HCT116 (cell line): ENCODE measurements around the gene SECTM1.

ENCODE experiments used
- CEBPB ChIP-seq: IDR thresholded peaks from 2 replicates; pipeline ENCODE4 v1.6.1; 2012; ENCODE audit warnings: low read depth
- CTCF ChIP-seq, 3 experiments: fragments of 200-600 bp in 1 of 3; sonication (generic) in 1 of 3; IDR thresholded peaks in 2 of 3; conservative IDR thresholded peaks in 1 of 3; 2 replicates each; pipeline ENCODE4 v1.5.1; 2012 to 2017; ENCODE audit warnings: low read depth in 2 of 3, low read length in 2 of 3, antibody characterized with exemption in 1 of 3, borderline replicate concordance in 1 of 3, control low read depth in 1 of 3, mild to moderate bottlenecking in 1 of 3, mixed read lengths in 1 of 3, mixed run types in 1 of 3, moderate library complexity in 1 of 3; ENCODE audit not compliant: insufficient read depth in 1 of 3
- ELF1 ChIP-seq: IDR thresholded peaks from 2 replicates; pipeline ENCODE4 v1.6.1; 2012; ENCODE audit warnings: low read depth, borderline replicate concordance
- EZH2 ChIP-seq: fragments of 200-600 bp; sonication (generic); IDR thresholded peaks from 2 replicates; pipeline ENCODE4 v1.6.1; 2017; ENCODE audit warnings: antibody characterized with exemption, mixed run types
- POLR2A ChIP-seq: IDR thresholded peaks from 2 replicates; pipeline ENCODE4 v1.7.0; 2011; ENCODE audit warnings: borderline replicate concordance; ENCODE audit not compliant: insufficient read depth, insufficient read length; ENCODE audit errors: extremely low read depth
- POLR2AphosphoS5 ChIP-seq: IDR thresholded peaks from 2 replicates; pipeline ENCODE4 v1.6.1; 2011; ENCODE audit warnings: mild to moderate bottlenecking, low read depth, low read length, moderate library complexity
- SP1 ChIP-seq: IDR thresholded peaks from 2 replicates; pipeline ENCODE4 v1.6.1; 2012; ENCODE audit warnings: low read depth
- ZNF274 ChIP-seq: fragments of 200-500 bp; sonication (Bioruptor generic); IDR thresholded peaks from 2 replicates; pipeline ENCODE4 v1.6.1; 2014; ENCODE audit warnings: mild to moderate bottlenecking, low read depth, low read length, inconsistent platforms

DNA sequence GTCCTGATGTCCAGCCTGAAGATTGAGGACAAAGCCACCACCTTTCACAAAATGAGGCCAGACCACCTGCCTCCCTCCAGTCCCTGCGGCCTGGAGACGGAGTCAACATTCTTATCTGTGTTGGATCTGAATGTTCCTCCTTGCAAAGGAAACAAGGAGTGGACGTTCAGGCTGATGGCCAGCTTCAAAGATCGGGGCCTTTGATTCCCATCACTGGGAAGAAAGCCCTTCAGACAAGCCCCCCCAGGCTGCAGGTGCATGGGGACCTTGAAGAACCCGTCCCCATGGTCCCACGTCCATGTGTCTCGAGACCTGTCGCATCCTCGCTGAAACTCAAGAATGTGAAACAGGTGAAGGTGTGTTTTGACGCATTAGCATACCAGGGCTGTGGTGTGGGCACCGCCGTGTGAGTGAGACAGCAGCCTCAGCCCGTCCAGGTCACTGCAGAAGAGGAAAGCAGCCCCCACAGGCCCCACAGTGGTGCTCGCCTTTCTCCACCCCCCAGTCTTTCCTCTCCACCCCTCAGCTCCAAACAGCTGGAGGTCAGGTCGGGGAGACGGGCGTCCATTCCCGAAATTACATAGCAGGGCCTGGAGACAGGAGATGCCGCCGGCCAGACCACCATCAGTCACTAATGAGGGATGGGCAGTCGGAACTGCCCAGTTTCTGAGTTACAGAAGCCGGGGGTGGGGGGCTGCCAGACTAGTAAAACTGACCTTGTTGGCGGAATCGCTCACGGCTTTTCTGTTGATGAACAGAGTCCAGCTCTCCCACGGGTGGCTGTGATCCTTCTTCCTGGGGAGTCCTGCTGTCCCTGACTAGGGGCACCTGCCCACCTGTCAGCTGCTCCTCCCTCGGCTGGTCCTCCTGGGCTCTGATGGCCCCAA lies 59.2 kb downstream of the SECTM1 start:
- TF ChIP-seq ZNF274: no peak
- no peak for TF ChIP-seq EZH2
- no peak for TF ChIP-seq POLR2AphosphoS5
- TF ChIP-seq CTCF (IDR thresholded peaks at IDR 0.05 in 2 of 3, conservative IDR thresholded peaks at IDR 0.05 in 1 of 3; ENCODE audit: borderline replicate concordance in 1 of 3, insufficient read depth in 1 of 3, low read depth in 2 of 3, low read length in 2 of 3): no peak
- no peak for TF ChIP-seq POLR2A
- no peak for TF ChIP-seq ELF1
- TF ChIP-seq SP1: no peak
- TF ChIP-seq CEBPB: no peak
